ENCODE results near the gene PPM1H.
"Not testable (repeated sequence)": the region's sequence is repeated elsewhere in the genome, so short reads cannot be mapped to it uniquely, and the experiment has no call there.

PPM1H gene

DNA sequence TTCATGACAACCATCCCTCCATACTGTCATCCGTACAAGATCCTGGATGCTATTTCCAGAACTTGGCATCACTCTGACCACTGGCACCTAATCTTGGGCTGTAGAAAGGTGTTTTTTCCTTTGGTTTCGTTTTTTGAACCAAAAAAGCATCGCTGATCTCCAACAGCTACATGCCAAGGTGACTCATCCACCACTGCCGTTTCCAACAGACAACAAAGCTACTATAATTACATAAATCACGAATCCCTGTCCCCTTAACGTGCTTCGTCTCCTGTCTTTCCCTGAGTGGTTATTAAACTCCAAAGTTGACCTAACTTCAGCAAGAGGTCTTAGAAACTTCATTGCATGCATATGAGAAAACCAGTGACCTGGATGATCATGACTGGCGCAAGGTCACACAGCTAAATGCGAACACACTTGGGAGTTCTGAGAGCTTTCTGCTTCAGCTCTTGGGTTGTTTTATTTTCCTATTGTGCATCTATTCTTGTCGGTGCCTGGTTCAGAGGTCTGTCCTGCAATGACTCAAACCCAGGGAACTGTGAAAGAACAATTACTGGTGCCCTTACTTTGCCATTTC, 99.9 kb downstream of the PPM1H start:
- no peak for DNase-seq (ENCODE audit: low read depth in 2 of 2)

DNA sequence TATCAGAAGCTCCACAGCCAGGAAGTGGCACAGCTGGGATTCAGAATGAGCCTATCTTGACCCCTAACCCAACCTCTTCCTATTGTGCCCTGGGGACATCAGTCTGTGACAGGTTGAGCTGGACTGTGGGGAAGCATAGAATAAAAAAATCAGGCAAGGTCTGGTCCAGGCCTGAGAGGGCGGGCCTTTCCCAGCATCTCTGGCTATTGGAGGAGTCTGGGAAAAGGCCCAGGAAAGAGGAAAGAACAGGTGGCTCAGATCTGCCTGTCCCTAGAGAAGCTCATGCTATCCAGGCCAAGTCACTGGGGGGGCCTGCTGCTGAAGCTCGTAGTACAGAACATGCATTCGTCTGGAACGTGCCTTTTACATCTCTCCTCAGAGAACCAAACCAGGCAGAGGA, 100.5 kb downstream of the PPM1H start:
- DNase-seq (ENCODE audit: low read depth in 2 of 2): no peak

DNA sequence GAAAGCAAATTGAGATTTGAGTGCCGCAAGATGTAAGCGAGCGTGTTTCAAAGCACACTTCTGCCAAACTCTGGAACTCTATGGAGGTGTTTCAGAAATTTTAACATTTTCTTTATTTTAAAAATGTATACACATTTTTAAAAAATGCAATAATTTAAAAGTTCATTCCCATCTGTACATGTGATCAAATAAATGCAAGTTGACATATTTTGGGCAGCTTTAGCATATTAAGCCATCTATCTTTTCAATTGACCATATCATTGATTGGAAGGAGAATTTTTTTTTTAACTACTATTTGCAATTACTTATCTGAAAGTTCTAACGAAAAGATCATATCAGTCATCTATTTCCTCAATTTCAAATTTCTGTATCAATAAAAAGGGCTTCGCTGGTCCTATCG, 101.3 kb downstream of the PPM1H start:
- no peak for DNase-seq (ENCODE audit: low read depth in 2 of 2)

DNA sequence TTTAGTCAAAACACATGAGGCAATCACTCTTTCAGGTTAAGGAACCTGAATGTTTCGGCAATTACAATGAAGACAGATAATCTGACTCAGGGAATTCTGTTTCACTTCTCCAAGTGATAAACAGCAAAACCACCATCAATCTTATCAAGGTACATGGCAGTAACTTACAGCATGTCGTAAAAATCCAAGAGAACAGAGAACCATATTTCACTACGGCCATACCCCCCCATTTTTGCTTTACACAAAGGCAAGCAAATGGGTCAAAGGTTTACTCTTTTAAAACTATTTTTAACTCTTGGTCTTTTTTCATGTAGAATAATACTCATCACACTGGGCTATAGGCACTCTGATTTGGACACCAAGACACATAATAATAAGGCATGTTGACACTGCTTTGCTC, 102.4 kb downstream of the PPM1H start:
- no peak for DNase-seq (ENCODE audit: low read depth in 2 of 2)

DNA sequence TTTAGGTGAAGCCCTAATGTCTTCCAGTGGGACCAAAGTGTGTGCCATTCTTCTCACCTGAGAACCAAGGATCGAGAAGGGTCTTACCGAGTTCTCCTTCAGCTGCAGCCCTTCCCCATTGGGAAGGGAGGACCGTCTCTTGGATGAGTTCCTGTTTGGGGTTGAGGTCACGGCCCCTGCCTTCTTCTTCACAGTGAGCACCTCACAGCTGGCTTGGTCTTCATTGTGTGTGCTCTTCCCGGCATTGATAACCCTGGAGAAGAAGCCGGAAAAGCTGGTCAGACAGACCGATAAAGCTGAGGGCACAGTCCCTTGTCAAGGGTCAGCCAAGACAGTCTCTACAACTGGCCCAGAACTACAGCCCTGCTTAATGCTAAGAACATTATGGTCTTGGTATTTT, 102.9 kb downstream of the PPM1H start:
- no peak for DNase-seq (ENCODE audit: low read depth in 2 of 2)

DNA sequence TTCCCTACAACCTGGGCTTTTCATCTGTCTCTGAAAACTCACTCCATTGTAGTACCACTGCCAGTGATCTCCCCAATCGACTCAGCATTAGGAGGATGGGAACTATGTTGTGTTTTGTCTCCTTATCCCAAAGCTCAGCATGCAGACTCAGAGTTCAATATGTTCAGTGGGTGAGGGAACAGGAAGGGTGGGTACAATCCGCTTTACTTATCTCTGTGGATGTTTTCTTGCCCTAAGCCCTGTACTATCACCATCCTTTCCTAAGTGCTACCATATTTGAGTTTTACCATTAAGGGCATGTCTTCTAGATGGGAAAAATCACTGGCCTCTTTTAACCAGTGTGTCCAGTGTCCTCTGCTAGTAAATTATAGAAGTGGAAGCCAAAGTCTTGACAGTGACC, 107.1 kb downstream of the PPM1H start:
- no peak for DNase-seq (ENCODE audit: low read depth in 2 of 2)

DNA sequence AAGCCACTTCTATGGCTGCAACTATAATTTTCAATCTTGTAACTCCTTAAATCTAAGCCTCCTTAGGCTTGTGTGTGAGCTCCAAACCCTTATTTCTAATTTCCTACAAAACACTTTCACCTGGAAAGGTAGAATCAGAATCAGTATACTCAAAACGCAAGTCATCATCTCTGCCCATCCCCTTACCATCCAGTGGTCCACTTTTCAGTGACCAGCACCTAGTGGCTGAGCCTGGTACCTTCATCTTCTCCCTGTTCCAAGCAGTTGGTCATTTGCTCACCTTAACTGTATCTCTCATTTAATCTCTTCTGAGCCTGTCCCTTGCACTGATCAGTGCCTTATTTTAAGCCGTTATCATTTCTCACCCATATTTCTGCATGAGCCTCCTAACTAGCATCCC, 107.9 kb downstream of the PPM1H start:
- DNase-seq (ENCODE audit: low read depth in 2 of 2): no peak

DNA sequence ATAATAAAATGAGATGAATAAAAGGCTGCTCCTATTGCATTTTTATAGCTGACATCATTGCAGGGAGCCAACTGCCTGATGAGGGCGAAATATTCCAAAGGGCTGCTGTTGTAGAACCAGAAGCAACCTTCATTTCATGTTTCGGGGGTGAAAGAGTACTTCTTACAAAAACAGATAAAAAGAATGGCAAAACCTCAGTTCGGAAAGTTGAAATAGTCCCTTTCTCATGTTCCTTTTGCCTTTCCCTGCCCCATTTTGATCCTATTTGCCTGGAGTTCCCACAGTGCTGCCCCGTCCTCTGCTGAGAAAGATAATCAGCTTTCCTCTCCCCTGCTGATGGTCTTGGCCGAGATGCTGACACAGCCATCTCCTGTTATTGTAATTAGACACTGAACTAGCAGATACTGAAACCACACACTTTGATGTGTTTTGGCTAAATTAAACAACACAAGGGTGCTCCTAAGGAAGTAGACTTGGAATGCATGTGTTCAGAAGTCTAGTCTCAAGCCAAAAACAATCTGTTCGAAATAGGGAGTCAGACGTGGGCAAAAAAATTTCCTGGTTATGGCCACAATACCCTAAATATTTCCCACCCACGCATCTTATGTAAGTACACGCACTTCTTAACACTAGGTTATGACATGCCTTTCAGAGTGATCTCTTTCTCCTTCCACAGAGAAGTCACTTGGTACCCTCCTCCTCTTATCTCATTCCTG, 117.2 kb downstream of the PPM1H start:
- no peak for DNase-seq (ENCODE audit: low read depth in 2 of 2)

DNA sequence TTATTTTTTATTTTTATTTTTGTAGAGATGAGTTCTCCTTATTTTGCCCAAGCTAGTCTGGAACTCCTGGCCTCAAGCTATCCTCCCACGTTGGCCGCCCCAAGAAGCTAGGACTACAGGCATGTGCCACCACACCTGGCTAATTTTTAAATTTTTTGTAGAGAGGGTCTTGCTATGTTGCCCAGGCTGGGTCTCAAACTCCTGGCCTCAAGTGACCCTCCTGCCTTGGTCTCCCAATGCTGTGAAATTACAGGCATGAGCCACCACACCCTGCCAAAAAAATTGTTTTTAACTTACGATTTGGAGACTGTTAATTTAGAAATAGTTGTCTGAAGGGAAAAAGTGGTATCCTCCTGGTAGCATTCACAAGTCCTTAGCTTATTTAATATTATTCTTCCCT, 120.7 kb downstream of the PPM1H start:
- no peak for DNase-seq (ENCODE audit: low read depth in 2 of 2)

DNA sequence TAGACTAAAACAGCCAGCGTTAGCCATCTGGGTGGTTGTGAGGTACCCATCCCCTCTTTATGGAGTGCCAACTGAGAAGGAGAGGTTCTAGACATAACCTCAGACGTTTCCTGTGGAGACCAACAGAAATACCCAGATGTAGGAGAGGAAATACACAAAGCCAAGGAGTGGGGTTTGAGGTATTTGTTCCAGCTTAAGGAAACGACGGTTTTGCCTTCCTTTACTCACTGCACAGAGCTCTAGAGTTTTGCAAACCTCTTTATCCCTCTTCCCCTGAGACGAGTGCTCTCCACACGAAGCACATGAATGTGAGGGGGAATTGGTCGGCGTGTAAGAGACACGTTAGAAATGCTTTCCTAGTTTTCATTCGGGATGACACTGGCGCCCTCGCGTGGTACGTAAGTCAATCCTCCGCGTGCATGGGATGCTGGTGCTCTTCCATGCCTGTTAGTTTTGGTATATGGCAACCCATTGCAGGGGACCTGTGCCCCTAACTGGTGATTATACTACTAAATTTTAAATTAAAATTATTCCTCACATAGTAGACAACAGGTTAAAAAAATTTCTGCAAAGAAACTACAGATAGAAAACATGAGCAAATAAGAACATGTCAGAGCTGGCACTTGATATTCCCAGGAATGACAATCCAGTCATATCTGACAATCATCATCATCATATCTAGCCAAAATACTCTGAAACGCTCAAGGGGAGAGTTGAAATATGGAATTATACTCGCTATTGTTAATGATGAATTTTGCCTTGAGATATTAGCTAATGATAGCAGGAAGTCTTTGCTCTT, 121.7 kb downstream of the PPM1H start:
- no peak for DNase-seq (ENCODE audit: low read depth in 2 of 2)

DNA sequence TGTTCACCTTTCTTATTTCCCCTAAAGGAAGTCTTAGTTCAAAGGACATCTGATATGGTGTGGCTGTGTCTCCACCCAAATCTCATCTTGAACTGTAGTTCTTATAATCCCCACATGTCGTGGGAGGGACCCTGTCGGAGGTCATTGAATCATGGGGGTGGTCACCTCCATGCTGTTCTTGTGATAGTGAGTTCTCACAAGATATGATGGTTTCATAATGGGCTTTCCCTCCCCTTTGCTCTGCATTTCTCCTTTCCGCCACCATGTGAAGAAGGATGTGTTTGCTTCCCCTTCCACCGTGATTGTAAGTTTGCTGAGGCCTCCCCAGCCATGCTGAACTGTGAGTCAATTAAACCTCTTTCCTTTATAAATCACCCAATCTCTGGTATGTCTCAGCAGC, 123.5 kb downstream of the PPM1H start:
- DNase-seq (ENCODE audit: low read depth in 2 of 2): not testable (repeated sequence)

DNA sequence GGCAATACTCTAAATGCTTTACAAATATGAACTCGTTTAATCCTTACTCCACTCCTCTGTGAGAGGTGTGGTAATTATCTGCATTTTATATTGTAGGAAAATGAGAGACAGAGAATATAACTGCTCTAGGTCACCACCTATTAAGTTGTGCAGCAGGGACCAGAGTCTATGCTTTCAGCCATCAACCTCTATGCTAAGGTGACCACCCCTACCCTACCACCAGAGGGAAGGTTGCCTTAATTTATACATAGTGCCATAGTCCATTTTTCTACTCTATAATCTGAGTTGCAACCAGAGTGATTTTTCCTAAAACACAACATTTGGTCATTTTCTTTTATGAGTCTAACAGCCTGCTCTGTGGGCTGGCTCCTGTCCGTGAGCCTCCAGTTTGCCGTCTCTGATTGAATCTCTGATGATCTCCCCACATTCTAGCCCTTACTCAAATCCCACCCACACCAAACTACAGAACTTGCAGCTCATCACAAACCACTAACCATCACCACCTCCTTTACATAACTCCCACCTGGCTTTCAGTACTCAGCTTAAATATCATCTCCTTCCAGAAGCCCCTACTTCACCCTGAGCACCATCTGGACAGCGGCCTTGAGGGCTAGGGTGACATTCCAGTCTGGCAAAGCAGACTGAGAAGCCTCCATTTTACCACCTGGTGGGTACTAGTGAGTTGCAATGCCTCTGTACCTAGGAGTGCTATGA, 126.6 kb downstream of the PPM1H start:
- no peak for DNase-seq (ENCODE audit: low read depth in 2 of 2)

DNA sequence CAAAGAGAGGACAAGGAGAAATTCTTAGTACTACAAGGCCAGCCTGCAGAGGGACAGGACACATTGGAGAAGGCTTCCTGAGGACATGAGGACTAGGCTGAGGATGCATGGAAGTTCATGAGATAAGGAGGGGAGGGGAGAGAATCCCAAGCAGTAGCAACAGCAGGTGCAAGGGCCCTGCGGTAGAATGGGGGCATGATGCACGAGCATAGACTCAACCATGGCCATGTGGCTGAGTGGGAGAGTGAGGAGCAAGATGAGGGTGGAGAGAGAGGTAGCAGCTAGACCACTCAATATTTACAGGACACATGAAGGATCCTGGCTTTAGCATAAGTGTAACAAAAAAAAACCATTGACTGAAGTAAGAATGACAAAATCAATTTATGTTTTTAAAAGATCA, 128.1 kb downstream of the PPM1H start:
- no peak for DNase-seq (ENCODE audit: low read depth in 2 of 2)

DNA sequence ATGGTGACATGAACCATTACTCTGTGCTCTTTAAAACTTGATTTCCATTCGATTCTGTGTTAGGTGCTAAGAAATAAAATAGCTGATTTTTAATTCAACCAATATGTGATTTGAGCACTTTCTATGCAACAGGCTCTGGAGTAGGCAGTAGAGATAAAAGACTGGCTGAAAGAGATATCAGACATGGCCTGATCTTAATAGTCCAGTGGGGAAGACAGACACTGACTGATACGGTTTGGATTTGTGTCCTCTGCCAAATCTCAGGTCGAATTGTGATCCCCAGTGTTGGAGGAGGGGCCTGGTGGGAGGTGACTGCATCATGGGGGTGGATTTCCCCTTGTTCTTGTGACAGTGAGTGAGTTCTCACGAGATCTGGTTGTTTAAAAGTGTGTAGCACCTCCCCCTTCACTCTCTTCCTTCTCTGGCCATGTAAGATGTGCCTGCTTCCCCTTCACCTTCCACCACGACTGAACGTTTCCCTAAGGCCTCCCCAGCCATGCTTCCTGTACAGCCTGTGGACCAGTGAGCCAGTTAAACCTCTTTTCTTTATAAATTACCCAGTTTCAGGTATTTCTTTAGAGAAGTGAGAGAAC, 128.6 kb downstream of the PPM1H start:
- DNase-seq (ENCODE audit: low read depth in 2 of 2): no peak

DNA sequence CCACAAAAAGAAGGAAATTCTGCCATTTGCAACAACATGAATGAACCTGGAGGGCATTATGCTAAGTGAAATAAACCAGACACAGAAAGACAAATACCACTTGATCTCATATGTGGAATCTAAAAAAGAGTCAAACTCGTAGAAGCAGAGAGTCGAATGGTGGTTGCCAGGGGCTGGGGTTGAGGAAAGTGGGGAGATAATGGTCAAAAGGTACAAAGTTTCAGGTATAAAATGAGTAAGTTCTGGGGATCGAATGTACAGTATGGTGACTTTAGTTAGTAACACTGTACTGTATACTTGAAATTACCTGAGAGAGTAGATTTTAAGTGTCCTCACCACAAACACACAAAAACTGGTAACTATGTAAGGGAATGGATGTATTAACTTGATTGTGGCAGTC, 129.4 kb downstream of the PPM1H start:
- no peak for DNase-seq (ENCODE audit: low read depth in 2 of 2)

DNA sequence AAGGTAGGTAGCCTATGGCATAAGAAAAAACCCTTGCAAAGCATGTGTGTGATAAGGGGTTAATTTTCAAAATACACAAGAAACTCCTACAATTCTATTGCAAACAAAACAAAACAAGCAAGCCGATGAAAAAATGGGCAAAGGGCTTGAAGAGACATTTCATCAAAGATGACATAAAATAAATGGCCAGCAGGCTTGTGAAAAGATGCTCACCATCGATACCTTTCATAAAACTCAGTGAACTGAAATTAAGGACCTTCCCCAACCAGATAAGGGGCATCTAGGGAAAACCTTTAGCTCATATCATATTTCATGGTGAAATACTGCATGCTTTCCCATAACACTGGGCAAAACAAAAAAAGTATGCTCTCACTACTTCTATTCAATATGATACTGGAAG, 131.2 kb downstream of the PPM1H start:
- DNase-seq (ENCODE audit: low read depth in 2 of 2): no peak

DNA sequence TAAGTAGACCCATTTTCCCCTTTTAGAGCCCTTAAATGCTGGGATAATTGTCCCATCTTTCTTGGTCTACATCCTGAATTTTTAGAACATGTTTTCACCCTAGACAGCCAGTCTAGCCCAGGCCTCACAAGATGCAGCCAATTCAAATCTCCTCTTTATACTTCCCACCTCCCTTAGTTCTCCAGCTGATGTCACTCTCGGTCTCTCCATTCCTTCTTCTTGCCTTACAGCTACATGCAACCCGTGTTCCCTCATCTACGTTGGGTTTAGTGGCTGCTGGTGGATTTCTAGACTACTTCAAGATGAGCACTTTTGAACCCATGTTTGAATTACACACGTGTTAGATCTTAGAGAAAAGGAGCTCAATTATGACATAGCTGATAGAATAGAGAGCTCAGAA, 132.0 kb downstream of the PPM1H start:
- DNase-seq (ENCODE audit: low read depth in 2 of 2): no peak

DNA sequence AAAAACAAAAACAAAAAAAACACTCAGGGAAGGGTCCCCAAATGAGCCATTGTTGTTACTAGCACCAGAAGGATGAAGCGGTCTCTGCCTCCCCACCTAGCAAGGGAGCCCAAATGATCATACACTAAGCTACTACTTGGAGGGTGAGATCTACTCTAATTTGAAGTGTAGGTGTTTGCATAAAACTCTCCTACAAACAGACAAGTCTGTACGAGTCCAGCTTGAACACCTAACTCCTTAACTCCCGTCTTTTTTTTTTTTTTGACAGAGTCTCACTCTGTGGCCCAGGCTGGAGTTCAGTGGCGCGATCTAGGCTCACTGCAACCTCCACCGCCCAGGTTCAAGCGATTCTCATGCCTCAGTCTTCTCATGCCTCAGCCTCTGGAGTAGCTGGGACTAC, 132.6 kb downstream of the PPM1H start:
- no peak for DNase-seq (ENCODE audit: low read depth in 2 of 2)

DNA sequence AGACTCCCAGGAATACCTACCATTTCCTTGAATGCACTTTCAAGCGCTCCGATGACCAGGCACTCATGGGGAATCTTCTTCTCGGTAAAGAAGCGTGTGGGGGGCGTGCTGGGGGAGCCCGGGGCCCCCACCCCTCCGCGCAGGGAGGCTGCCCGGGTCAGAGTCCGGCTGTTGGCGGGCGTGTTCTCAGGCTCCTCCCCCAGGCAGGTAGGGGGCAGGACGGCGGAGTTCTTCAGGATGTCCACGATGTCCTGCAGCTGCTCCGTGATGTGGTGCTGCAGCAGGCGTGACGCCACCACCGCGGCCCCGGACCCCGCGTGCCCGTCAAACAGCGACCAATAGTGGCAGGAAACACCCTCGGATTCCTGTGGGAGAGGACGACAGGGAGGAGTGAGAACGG, 133.2 kb downstream of the PPM1H start:
- no peak for DNase-seq (ENCODE audit: low read depth in 2 of 2)

DNA sequence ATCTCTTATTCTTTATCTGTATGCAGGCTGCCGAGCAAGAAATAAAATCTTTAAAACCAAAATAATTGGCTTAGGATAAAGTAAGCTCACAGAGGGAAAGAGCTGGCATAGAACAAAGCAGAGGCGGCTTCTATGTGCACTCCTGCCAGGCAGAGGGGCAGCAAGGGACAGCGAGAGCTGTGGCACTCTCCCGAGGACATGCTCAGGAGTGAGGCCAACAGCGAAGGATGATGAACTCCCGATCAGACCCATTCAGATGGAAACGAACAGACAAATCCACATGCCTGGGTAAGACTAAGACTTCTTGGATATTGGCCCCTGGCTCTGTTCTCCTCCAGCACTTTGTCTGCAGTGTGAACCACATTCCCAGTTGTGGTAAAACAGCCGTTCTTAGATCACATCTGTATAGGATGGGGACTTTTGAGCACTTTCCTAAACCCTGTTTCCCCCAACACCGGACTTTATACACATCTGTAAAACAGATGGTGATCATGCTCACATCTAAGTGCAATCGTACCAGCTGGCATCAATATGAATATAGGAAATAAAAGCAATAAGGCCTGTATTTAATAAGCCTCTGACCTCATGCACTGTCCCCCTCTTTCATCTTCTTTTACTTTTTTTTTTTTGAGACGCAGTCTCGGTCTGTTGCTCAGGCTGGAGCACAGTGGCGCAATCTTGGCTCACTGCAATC, 134.1 kb downstream of the PPM1H start:
- DNase-seq (ENCODE audit: low read depth in 2 of 2): no peak

DNA sequence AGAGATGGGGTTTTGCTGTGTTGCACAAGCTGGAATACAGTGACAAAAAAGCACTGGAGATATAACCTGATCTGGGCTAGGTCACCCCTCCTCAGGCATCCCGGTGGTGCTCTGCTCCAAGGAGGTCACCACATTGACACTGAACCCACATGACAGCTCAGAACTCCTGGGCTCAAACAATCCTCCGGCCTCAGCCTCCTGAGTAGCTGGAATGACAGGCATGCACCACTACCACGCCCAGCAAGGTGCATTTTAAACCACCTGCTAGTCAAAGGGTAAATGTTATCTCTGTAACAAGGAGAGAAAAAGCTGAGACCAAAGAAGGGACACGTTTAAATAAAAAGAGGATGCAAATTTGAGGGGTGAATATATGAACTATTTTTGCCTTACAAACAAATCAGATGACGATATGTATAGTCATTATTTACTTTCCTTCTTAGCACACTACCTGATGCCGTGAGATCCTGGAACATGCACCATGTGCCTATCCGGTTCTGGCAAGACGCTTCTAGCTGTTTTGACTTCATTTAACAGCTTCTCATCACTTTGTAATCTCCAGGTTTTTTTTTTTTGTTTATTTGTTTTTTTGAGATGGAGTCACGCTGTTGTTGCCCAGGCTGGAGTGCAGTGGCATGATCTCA, 135.1 kb downstream of the PPM1H start:
- DNase-seq (ENCODE audit: low read depth in 2 of 2): no peak

Measured in stimulated activated CD8-positive, alpha-beta memory T cell treated with anti-CD3 and anti-CD28 coated beads, Interleukin-2, amount 100 ng/mL, for 1 hour (primary cell).